Caco-2 (cell line): Measurements from ENCODE around the gene VCX2. TPM values are rescaled to one million over a fixed set of nuclear protein-coding genes. Genes with fewer than 3 reads are reported as not detected.

ENCODE experiments used
- BruUV-seq: library from RNA; stranded (reverse); fragments of 400-500 nt; replicated peaks from 2 replicates; lab custom pipeline; 2021; lab: Mats Ljungman, UMichigan
- CTCF ChIA-PET: fragments of 300-600 bp; sonication (Branson Sonifier 250); formaldehyde crosslinking; loops from one replicate; lab custom pipeline; 2022; ENCODE audit warnings: antibody characterized with exemption; lab: Charles Lee
- POLR2A ChIA-PET: fragments of 300-600 bp; sonication (Branson Sonifier 250); formaldehyde crosslinking; loops from one replicate; lab custom pipeline; 2022; ENCODE audit warnings: antibody characterized with exemption; lab: Charles Lee
- DNase-seq, 2 experiments: peaks; one replicate each; pipeline versions ENCODE4 v3.0.0 to v3.0.0-alpha.2; 2020 to 2022
- H3K27me3 ChIP-seq: replicated peaks from 2 replicates; pipeline ENCODE4 v1.6.0; 2011; ENCODE audit warnings: low read length; ENCODE audit not compliant: control insufficient read depth, insufficient read depth
- H3K36me3 ChIP-seq: 2 replicates; pipeline ENCODE4 v1.5.1; 2011; ENCODE audit warnings: low read length; ENCODE audit not compliant: control insufficient read depth, insufficient read depth
- H3K4me1 ChIP-seq: fragments of 250-450 bp; sonication (Bioruptor Pico); 2 replicates; pipeline ENCODE4 v1.5.1; 2020; ENCODE audit warnings: mild to moderate bottlenecking
- H3K4me3 ChIP-seq: 2 replicates; pipeline ENCODE4 v1.5.1; 2011; ENCODE audit warnings: low read depth, mild to moderate bottlenecking, control low read depth, low read length
- H3K9me3 ChIP-seq: fragments of 250-450 bp; sonication (Bioruptor Pico); 2 replicates; pipeline ENCODE4 v1.5.1; 2020; ENCODE audit warnings: mild to moderate bottlenecking, moderate library complexity
- H3K27ac Mint-ChIP-seq: one replicate; pipeline ENCODE4 v1.8.0; 2022; ENCODE audit warnings: mixed read lengths; ENCODE audit not compliant: unreplicated experiment
- H3K27me3 Mint-ChIP-seq: one replicate; pipeline ENCODE4 v1.8.0; 2022; ENCODE audit warnings: mixed read lengths; ENCODE audit not compliant: insufficient read depth, unreplicated experiment
- H3K36me3 Mint-ChIP-seq: one replicate; pipeline ENCODE4 v1.8.0; 2022; ENCODE audit warnings: mild to moderate bottlenecking, mixed read lengths; ENCODE audit not compliant: insufficient read depth, unreplicated experiment
- H3K4me1 Mint-ChIP-seq: one replicate; pipeline ENCODE4 v1.8.0; 2022; ENCODE audit warnings: low read depth, mixed read lengths; ENCODE audit not compliant: unreplicated experiment
- H3K4me3 Mint-ChIP-seq: one replicate; pipeline ENCODE4 v1.8.0; 2022; ENCODE audit warnings: mild to moderate bottlenecking, moderate library complexity, mixed read lengths; ENCODE audit not compliant: unreplicated experiment
- H3K9me3 Mint-ChIP-seq: one replicate; pipeline ENCODE4 v1.8.0; 2022; ENCODE audit warnings: mixed read lengths; ENCODE audit not compliant: unreplicated experiment
- intact Hi-C: fragments of 100-400 bp; cut with micrococcal nuclease; formaldehyde crosslinking; loops from one replicate; pipeline ENCODE4 v1.10.0; 2022; ENCODE audit not compliant: unreplicated experiment
- total RNA-seq: library from RNA; stranded (reverse); gene quantifications from 2 replicates; pipeline ENCODE4 v1.2.3, GENCODE V29; 2022
- TF ChIP-seq, protein P1 (sequence below), 2 experiments: fragments of 200-600 bp in 1 of 2; IDR thresholded peaks; 1 replicate in 1 of 2; 2 replicates in 1 of 2; pipeline versions ENCODE4 v1.5.1 to v1.8.0; 2011 to 2022; ENCODE audit warnings: antibody characterized with exemption in 1 of 2, control low read depth in 1 of 2, inconsistent platforms in 1 of 2, low read depth in 1 of 2, low read length in 1 of 2, mild to moderate bottlenecking in 1 of 2, moderate library complexity in 1 of 2; ENCODE audit not compliant: insufficient read depth in 1 of 2, severe bottlenecking in 1 of 2, unreplicated experiment in 1 of 2

VCX2 gene
- total RNA-seq, 1 experiment from 2014 or later: not detected

DNA sequence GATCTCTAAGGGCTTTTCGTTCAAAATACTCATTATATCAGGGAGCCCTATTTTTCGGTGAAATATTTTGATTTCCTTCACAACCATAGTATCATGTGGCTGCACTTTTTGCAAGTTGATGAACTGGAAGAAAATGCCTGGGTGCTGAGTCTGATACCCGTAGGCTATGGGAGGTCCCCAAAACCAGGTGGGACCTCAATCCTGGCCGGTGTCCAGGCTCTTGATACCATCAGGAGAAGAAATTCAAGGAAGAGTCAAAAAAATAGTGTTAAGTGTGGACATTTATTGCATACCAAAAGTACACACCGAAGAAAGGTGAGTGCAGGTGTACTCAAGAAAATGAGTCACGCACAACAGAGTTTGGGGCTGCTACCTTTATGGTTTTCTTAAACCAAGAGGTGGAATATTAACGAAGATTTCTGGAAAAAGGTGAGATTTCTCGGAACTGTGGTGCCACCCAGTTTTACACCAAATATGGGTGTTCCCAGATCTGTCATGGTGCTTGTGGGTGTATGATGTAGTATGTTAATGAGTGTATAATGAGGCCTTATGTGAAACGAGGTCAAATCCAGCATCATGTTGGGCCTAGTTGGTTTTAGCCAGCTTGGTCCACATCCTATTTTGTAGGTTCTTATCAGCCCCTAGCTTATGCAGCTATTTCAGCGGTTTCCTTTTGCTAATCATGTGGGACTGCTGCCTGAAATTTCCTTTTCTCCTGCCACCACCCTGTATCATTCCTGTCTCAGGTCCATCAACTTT, 29.9 kb downstream of the VCX2 start:
- H3K9me3 ChIP-seq: no peaks in the 10 kb centered on the region

DNA sequence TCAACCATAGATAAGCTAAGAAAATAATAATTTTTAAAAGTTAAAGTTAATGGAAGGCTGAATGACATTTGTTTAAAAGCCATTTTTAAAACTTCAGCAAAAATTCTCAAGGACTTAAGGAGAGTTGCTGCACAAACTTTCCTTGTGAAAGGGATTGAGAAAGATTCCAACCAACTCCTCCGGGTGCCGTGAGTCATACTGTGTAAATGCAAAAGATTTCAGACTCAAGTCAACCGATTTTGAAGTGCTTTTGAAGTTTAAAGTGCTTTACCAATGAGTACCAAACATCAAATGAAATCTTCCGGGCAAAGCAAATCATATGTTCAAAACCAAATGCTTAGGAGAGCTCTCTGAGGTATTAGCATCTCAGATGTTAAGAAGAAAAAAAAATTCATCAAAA, 31.4 kb downstream of the VCX2 start:
- Histone ChIP-seq H3K4me1 (no peaks in the 10 kb centered on the region), H3K9me3 (no peaks in the 10 kb centered on the region), H3K36me3 (no peaks in the 10 kb centered on the region), H3K27me3 (no peaks in the 10 kb centered on the region), H3K4me3 (no peak overlapping the region)
- Mint-ChIP-seq H3K36me3 (no peaks in the 10 kb centered on the region), H3K4me3 (no peak overlapping the region), H3K9me3 (no peaks in the 10 kb centered on the region), H3K27ac (no peak overlapping the region), H3K4me1 (no peaks in the 10 kb centered on the region), H3K27me3 (no peaks in the 10 kb centered on the region)
- ChIA-PET CTCF (no interaction called here), POLR2A (no interaction called here)
- BruUV-seq: no TSS peak
- TF ChIP-seq, protein P1, sequence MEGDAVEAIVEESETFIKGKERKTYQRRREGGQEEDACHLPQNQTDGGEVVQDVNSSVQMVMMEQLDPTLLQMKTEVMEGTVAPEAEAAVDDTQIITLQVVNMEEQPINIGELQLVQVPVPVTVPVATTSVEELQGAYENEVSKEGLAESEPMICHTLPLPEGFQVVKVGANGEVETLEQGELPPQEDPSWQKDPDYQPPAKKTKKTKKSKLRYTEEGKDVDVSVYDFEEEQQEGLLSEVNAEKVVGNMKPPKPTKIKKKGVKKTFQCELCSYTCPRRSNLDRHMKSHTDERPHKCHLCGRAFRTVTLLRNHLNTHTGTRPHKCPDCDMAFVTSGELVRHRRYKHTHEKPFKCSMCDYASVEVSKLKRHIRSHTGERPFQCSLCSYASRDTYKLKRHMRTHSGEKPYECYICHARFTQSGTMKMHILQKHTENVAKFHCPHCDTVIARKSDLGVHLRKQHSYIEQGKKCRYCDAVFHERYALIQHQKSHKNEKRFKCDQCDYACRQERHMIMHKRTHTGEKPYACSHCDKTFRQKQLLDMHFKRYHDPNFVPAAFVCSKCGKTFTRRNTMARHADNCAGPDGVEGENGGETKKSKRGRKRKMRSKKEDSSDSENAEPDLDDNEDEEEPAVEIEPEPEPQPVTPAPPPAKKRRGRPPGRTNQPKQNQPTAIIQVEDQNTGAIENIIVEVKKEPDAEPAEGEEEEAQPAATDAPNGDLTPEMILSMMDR (IDR thresholded peaks at IDR 0.05; ENCODE audit: insufficient read depth in 1 of 2, low read depth in 1 of 2, low read length in 1 of 2, severe bottlenecking in 1 of 2, unreplicated experiment in 1 of 2): no peak
- no peak for DNase-seq
- intact Hi-C loops: no loop called here

More for the DNA sequence above, 29.9 kb downstream of the VCX2 start:
- Mint-ChIP-seq H3K36me3 (no peaks in the 10 kb centered on the region), H3K9me3 (no peaks in the 10 kb centered on the region), H3K4me3 (no peak overlapping the region), H3K27ac (no peak overlapping the region), H3K27me3 (no peaks in the 10 kb centered on the region), H3K4me1 (no peaks in the 10 kb centered on the region)
- ChIA-PET CTCF (no interaction called here), POLR2A (no interaction called here)
- DNase-seq: no peak
- no TSS peak for BruUV-seq
- Histone ChIP-seq H3K4me1 (no peaks in the 10 kb centered on the region), H3K27me3 (no peaks in the 10 kb centered on the region), H3K36me3 (no peaks in the 10 kb centered on the region), H3K4me3 (no peak overlapping the region)
- intact Hi-C loops: no loop called here
- TF ChIP-seq, protein P1 (IDR thresholded peaks at IDR 0.05; ENCODE audit: insufficient read depth in 1 of 2, low read depth in 1 of 2, low read length in 1 of 2, severe bottlenecking in 1 of 2, unreplicated experiment in 1 of 2): no peak

DNA sequence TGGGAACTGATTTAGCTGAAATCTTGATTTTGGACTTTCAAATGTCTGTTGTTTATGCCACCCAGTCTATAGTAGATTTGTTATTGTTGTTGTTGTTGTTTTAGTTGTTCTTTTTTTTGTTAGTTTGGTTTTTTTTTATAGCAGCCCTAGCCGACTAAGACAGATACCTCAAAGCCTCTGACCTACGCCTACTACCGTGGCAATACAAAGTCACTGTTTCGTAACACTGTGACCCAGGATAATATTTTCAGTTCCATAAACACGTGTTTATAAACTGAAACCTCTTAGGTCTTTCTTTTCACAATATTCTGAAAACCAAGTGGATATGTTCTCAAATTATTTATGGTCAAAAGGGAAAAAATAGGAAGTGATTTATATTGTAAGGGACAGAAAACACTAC, 32.8 kb downstream of the VCX2 start:
- Mint-ChIP-seq H3K4me3 (no peak overlapping the region), H3K27ac (no peak overlapping the region), H3K27me3 (no peaks in the 10 kb centered on the region), H3K9me3 (no peaks in the 10 kb centered on the region), H3K4me1 (no peaks in the 10 kb centered on the region), H3K36me3 (no peaks in the 10 kb centered on the region)
- intact Hi-C loops: no loop called here
- no peaks in the 10 kb centered on the region for H3K4me1 ChIP-seq
- ChIA-PET CTCF (no interaction called here), POLR2A (no interaction called here)
- no peak for DNase-seq
- H3K36me3 ChIP-seq: no peaks in the 10 kb centered on the region
- TF ChIP-seq, protein P1 (IDR thresholded peaks at IDR 0.05; ENCODE audit: insufficient read depth in 1 of 2, low read depth in 1 of 2, low read length in 1 of 2, severe bottlenecking in 1 of 2, unreplicated experiment in 1 of 2): no peak
- no peaks in the 10 kb centered on the region for H3K9me3 ChIP-seq
- no peak overlapping the region for H3K4me3 ChIP-seq
- BruUV-seq: no TSS peak
- no peaks in the 10 kb centered on the region for H3K27me3 ChIP-seq
